ENCODE measurements around the gene KANSL1. TPM values are rescaled to one million over a fixed set of nuclear protein-coding genes. Genes with fewer than 3 reads are reported as not detected.

Gene KANSL1
- total and polyA plus RNA-seq, 8 donors, result 24.6 to 86.6 (median 48.2) TPM

DNA sequence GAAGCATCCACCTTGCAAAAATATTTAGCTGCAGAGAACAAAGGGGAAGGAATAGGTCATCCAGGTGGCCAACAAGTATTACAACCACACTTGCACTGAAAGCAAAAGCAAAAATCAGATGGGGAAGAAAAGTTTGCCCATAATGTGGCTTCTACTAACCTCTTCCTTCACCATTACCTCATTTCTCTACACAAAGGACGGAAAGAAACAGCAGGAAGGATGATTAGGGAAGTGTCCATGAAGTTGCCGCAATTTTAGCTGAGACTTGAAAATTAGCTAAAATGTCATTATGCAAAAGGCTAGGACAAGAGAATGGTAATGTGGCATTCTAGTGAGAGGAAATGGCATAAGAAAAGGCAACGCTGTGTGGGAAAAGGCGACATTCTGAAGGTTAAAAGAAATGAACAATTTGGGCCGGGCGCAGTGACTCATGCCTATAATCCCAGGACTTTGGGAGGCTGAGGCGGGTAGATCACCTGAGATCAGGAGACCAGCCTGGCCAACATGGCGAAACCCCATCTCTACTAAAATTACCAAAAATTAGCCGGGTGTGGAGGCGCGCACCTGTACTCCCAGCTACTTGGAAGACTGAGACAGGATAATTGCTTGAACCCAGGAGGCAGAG is 13.7 kb downstream of the KANSL1 start:
- 91 to 93% methylated on average over 11 of the region's 11 CpGs for WGBS, 2 donors
- ATAC-seq, result peak in 3 of 4 donors; percentile 2 to 48 (median 35)
- Histone ChIP-seq H3K4me3 (no peak overlapping the region), H3K4me1 (peaks cover 30 to 59% (median 53%) of the 10 kb centered on the region in 3 donors), H3K36me3 (no peaks in the 10 kb centered on the region), H3K9me3 (no peaks in the 10 kb centered on the region), H3K27ac (peak overlapping the region in 2 of 4 donors; percentile 1 to 35), H3K27me3 (no peaks in the 10 kb centered on the region)
- TF ChIP-seq, protein P1, sequence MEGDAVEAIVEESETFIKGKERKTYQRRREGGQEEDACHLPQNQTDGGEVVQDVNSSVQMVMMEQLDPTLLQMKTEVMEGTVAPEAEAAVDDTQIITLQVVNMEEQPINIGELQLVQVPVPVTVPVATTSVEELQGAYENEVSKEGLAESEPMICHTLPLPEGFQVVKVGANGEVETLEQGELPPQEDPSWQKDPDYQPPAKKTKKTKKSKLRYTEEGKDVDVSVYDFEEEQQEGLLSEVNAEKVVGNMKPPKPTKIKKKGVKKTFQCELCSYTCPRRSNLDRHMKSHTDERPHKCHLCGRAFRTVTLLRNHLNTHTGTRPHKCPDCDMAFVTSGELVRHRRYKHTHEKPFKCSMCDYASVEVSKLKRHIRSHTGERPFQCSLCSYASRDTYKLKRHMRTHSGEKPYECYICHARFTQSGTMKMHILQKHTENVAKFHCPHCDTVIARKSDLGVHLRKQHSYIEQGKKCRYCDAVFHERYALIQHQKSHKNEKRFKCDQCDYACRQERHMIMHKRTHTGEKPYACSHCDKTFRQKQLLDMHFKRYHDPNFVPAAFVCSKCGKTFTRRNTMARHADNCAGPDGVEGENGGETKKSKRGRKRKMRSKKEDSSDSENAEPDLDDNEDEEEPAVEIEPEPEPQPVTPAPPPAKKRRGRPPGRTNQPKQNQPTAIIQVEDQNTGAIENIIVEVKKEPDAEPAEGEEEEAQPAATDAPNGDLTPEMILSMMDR (IDR thresholded peaks at IDR 0.05), result no peak
- no peak for FAIRE-seq
- DNase-seq, result no peak
- intact Hi-C loops (cut with DNase I), result no loop called here

DNA sequence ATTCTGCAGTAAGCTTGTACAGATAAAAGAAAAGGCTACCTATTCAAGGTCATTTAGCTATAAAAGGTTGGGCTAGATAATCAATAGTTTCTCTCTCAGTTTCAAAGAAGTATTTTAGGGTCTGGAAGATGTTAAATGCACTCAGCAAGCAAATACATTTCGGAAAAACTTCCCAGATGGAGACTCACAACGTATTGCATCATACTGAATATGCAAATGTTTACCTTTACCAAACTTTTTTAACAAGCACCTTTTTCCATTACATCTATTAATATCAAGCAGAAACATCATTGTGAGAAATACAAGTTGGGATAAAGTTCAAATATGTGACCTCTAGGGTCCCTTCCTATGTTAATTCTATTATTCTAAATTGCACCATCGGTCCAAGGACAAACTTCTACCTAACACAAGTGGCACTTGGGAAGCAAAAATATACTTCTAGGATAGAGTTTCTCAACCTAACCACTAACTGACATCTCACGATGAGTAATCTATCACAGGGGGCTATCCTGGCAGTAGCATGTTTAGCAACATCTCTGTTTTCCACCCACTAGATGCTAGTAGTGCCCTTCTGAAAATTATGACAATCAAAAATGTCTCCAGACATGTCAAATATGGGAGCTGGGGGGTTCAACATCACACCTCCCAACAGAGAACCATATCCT is 14.5 kb downstream of the KANSL1 start:
- TF ChIP-seq, protein P1 (IDR thresholded peaks at IDR 0.05), result no peak
- peaks cover 28 to 59% (median 55%) of the 10 kb centered on the region in 3 donors for H3K4me1 ChIP-seq
- H3K9me3 ChIP-seq, result no peaks in the 10 kb centered on the region
- FAIRE-seq (no peak), ATAC-seq (peak; percentile 24 to 38 (median 29)), DNase-seq (no peak)
- H3K36me3 ChIP-seq, result no peaks in the 10 kb centered on the region
- 20 to 24% methylated on average over 4 of the region's 4 CpGs for WGBS, 2 donors
- H3K27me3 ChIP-seq, result no peaks in the 10 kb centered on the region
- H3K27ac ChIP-seq, result peak overlapping the region in 2 of 4 donors; percentile 1 to 35
- H3K4me3 ChIP-seq, result peak overlapping the region in 1 of 4 donors; percentile 1
- intact Hi-C loops (cut with DNase I), result no loop called here

DNA sequence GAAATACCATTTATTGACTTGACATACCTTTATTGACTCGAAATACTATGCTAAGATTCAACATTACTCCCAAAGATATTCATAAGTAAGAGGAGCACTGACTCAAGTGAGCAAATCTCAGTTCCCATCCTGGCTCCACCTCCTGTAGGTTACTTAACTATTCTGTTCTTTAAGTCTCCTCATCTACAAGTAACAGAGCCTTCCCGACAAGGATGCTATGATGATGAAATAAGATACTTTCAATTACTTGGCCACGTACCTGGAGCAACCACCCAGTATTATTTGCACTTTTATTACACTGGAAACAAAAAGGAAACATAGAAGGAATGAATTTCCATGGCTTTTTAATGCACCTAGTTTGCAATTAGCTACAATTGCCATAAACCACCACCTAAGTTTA is 16.3 kb downstream of the KANSL1 start:
- Histone ChIP-seq H3K36me3 (peaks cover 0 to 3% (median 0%) of the 10 kb centered on the region in 3 donors), H3K27me3 (no peaks in the 10 kb centered on the region), H3K27ac (no peak overlapping the region), H3K4me3 (no peak overlapping the region), H3K4me1 (peaks cover 30 to 66% (median 60%) of the 10 kb centered on the region in 3 donors), H3K9me3 (no peaks in the 10 kb centered on the region)
- DNase-seq (no peak), FAIRE-seq (no peak), ATAC-seq (no peak)
- intact Hi-C loops (cut with DNase I), result no loop called here
- 78 to 82% methylated on average over 3 of the region's 3 CpGs for WGBS, 2 donors
- TF ChIP-seq, protein P1 (IDR thresholded peaks at IDR 0.05), result no peak

DNA sequence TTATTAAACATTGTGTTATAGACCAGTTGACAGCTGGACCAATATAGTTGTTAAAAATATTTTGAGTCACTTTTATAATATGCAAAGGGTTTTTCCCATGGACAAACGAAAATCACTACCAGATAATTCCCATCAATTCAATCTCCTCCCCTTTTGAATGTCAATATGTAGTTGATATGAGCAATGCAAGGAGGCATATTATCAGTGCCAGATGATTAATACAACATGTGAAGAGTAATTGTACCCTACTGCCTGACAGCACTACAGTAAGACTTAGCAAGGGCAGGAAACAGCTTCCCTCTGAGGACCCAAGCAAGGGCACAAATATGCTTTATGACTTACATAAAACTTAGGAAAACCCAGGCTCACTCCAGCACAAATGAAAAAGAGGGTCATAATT is 17.3 kb downstream of the KANSL1 start:
- H3K4me1 ChIP-seq, result peaks cover 30 to 65% (median 59%) of the 10 kb centered on the region in 3 donors

More for the DNA sequence above, 17.3 kb downstream of the KANSL1 start:
- TF ChIP-seq, protein P1 (IDR thresholded peaks at IDR 0.05), result no peak
- Histone ChIP-seq H3K36me3 (peaks cover 0 to 13% (median 4%) of the 10 kb centered on the region in 3 donors), H3K27ac (no peak overlapping the region), H3K9me3 (no peaks in the 10 kb centered on the region), H3K27me3 (no peaks in the 10 kb centered on the region), H3K4me3 (no peak overlapping the region)
- FAIRE-seq (no peak), DNase-seq (no peak), ATAC-seq (peak in 2 of 4 donors; percentile 6 to 23)
- WGBS, 2 donors, result 5 to 7% methylated on average over 1 of the region's 1 CpG
- intact Hi-C loops (cut with DNase I), result no loop called here

Data from pancreas (tissue), 10 donors.